OCI-M2 (cell line): ENCODE results near the gene SEL1L2.

Experiments used
- DNase-seq: peaks from one replicate; lab custom pipeline; 2025; ENCODE audit not compliant: unreplicated experiment; lab: John Stamatoyannopoulos, UW

Gene SEL1L2

DNA sequence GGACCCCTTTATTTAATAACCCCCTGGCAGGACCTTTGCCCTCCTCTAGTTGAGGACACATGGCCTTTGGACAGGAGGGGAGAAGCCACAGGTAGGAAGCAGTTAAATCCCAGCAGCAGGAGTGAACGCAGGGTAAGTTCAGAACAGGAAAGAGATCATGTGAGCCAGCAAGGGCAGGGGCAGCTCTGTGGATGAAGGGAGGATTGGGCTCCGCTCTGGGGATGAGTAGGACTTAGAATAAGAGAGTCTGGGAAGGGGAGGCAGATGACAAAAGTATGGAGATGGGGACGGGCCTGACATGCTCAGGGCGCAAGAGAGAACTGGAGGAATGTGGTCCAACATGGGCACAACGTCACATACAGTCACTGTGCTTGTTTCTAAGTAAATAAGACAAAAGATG lies 116.6 kb downstream of the SEL1L2 start:
- no peak for DNase-seq

DNA sequence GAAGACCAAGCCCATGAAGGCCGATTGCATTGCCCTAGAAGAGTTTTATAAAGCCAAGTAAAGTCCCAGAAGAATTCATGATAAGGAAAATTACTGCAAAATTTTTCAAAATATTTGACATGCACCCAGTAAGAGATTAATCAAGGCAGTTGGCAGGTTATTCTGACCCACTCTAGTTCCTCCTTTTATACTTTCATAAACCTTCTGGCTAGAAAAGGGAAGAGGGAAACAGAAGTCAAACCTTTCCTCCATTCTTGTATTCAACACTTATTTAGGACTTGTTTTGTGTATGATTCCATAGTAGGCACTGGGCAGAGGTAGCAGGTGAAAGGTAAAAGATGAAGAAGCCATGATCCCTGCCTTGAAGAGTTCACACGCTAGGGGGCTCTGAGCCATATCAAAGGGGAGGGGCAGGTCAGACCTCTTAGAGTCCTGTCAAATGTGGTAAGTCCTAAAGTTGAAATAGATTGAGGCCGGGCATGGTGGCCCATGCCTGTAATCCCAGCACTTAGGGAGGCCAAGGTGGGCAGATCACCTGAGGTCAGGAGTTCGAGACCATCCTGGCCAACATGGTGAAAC lies 120.2 kb downstream of the SEL1L2 start:
- no peak for DNase-seq

DNA sequence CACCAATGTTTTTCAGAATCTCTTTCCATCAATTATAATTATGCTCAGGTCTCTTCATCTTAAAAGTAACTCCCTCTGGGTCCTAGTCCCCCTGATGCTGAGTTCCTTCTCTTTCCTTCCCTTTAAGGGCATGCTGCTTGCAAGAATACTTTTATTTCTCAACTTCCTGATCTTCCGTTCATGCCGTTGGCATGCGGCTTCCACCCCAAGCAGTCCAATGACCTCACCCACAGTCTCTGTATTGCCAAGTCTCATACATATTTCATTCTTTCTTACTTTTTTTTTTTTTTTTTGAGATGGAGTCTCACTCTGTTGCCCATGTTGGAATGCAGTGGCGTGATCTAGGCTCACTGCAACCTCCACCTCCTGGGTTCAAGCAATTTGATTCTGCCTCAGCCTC lies 122.1 kb downstream of the SEL1L2 start:
- DNase-seq: no peak

DNA sequence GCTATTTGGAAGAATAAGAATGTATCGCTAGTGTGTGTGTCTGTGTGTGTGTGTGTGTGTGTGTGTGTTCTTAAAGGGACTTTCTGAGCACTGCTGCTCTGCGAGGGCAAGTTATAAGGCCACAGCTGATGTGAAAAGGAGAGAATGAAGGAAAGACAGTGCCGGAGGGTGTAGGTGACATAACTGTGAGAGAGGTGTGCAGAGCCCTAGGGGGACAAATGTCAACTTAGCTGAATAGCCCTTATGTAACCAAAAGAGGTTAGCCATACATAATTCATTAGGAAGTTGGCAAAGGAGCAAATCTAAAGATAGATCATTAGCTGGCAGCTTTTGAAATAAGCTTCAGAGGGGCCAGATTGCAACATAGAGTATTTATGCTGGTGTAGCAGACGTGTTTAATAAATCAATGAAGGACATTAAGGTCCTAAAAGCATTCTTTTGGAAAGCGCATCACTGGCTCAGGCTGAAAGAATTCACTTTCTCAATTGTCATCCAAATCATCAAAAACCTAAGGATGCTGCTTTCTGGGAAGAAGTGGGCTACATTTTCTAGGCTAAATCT lies 124.5 kb downstream of the SEL1L2 start:
- DNase-seq: no peak

DNA sequence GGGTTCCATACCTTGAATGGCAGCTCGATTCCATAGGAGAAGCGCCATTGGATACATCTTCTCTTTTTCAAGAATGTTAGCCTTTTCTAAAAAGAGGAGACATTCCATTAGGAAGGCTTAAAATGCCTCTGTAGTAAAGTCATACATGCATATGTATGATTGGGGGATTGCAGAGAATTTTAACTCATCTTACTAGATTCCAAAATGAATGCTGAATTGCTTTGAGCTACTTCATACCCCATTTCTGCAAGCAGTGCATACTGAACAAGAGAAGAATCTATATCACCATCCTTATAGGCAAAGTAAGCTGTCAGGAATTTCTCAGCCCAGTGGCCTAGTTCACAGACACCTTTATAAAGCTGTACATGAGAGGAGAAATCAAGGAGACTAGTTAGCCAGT lies 125.3 kb downstream of the SEL1L2 start:
- no peak for DNase-seq

DNA sequence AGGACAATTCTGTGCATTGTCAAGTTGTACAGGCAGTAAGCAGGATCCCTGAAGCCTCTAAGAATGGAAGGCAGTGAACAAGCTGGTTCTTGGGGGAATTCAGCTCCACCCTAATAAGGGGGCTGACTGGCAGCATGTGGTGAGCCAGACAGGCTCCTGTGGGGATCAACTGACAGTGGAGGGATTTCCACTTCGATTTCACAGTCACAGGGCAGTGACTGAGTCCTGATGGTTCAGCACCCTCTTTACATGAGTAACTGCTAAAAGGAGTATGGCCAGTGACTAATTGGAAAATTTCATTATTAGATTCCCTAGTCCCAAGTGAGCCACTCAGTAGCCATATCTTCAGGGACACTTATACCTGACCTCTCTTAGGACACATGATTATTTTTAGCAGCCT lies 127.2 kb downstream of the SEL1L2 start:
- DNase-seq: no peak

DNA sequence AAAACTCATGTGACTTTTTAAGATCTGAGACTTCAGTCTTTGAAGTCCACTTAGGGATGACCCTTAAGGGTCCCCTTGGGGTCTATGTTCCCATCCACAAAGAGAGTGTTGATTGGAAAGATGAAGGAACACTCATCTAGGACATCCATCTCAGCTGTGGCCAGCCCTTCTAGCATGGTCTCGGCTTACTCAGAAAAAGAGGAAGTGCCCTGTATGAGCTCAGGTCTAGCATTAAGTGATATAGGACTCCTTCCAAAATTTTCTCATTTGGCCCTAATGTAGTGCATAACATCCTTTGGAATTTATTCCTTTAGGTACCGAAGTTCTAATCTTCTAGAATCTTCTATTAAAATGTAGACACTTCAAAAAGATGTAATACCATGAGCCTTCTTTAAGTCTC lies 128.2 kb downstream of the SEL1L2 start:
- DNase-seq: no peak

DNA sequence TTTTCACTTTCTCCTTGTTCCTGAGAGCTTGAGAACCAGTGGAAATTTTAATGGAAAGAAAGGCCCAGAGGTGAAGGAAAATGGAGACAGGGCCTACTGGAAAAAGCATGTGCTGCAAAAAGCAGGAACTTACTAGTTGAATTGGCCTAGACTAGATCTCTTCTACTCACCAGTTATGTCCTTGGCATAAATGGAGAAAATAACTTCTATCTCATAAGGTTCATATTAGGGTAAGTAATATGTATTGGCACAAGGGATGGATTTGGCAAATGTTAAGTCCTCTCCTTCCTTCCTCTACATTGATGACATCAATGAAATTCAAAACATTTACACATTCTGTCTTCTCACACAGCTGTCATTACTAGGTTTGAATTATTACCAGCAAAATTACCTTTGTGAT lies 131.5 kb downstream of the SEL1L2 start:
- DNase-seq: no peak

DNA sequence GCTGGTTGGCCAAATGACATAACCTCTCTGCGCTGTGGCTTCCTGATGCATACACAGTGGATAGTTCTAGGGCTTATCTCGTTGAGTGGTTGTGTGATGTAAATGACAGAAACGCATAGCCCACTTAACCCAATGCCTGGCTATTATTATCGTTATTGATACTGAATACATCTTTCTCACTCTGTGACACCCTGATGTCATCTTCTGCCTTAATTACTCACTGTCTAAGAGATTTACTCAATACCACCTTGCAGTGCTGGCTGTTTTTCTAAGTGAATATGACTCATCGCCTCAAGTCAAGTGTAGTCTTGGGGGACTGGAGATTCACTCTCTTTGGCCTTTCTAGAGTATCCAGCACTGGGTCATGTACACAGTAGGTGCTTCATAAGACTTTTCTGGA lies 132.0 kb downstream of the SEL1L2 start:
- no peak for DNase-seq

DNA sequence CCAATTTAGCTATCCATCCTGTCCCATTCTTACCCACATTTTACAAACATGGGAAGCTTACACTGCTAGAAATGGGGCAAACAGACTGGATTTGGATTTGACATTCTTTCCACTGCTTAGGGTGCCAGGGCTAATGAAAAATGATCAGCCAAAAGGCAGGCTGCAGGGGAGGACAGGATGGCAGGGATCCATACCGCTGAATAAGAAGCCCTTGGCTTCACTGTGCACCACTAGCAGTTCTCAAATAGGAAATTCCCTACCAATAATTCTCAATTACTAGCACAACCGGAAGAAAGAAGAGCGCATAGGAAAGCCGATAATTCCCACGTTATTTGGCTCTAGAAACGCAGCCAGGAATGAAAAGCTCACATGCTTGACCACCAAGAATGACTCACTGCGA lies 132.5 kb downstream of the SEL1L2 start:
- DNase-seq: no peak

DNA sequence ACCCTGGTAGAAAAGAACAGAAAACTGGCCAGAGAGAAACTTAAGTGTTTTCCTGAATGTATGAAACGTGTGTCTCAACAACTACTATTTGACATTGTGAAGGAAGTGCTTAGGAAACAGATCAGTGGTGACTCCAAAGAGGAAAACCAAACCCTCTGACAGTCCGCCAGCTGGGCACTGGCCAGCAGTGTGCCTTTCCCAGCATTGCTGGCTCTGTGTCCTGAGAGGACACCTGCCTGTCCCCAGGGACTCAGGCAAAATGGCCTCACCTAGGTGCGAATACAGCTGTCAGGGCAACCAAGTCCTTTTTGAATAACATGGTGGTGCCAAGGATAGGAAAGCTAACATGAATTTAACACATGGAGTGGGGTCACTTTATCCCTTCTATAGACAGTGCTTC lies 133.1 kb downstream of the SEL1L2 start:
- no peak for DNase-seq

DNA sequence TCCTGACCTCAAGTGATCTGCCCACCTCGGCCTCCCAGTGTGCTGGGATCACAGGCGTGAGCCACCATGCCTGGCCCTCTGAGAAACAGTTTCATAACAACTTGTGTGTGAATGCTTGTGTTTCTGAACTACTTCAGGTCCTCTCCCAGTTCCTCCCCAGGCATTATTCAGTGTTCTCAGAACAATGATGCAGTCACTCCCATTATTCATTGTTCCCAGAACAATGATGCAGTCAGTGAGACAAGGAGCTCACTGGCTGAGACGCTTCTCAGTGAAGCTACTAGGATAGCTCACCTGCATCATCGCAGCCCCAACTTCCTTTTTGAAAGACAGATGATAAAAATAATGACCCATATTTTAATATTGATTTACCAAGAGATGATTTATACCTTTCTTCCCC lies 134.1 kb downstream of the SEL1L2 start:
- DNase-seq: no peak

DNA sequence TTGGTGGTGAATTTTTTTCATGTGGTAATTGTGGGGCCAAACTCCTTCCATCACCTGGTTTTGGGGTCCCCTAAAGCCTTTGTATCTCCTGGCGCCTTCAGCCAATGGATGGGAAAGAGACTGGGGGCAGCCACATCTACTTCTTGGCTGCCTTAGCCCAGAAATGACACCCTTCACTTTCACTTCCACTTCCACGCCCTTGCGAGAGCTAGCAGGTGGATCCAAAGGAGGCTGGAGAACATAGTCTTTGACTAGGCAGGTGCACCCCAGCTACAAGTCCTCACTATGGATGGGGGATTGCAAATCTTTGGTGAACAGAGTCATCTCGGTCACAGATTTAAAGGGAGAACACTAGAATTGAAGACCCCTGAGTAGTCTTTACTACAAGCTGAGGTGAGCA lies 134.8 kb downstream of the SEL1L2 start:
- DNase-seq: no peak

DNA sequence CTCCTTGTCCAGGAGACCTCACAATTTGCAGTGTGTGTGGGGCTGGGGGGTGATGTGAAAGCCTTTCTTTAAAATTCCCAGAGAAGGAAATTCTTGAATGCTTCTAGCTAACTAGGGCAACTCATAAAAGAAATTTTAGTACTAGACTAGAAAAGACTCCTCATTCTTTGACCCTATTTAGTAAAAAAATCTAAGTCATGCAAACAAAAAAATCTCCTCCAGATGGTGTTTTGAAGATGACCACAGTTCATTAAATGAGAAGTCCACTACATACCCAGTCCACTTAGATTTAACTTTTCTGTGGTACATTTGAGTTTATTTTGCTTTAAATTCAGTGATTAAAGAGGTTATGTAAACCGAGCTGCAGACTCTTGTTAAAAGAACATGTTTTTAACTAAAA lies 138.1 kb downstream of the SEL1L2 start:
- DNase-seq: no peak

DNA sequence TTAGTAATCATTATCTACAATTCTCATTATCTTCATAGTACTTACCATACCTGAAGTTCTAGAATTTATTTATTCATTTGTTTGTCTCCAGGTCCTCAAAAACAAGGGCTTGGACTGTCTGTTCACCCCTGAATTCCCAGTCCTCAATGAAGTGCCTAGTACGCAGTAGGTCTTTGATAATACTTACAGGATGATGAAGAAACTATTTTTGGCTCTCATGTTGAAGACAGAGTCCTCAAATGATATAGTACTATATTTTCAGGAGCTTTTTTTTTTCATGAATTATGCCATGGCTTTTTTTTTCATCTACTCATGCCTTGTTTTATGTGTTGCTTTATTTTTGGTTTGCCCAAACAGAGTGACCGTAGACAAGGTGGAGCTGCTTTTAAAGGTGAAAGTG lies 139.1 kb downstream of the SEL1L2 start:
- DNase-seq: no peak

DNA sequence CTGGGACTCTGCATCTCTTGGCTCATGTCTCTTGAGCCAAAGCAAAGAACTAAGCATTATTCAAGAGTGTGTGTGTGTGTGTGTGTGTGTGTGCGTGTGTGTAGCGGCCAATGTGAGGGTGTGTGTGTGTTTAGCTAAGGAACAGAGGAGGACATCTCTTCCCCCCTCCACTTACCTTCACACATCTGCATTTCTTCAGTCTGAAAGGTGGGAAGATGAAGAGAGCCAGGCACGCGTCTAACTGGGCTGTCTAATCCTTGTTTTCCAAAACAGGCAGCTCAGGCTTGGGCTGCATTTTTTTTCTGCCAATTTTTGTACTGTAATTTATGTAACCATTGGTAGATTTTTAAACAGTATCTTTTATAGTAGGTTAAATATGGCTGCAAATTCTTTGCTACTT lies 146.1 kb downstream of the SEL1L2 start:
- no peak for DNase-seq

DNA sequence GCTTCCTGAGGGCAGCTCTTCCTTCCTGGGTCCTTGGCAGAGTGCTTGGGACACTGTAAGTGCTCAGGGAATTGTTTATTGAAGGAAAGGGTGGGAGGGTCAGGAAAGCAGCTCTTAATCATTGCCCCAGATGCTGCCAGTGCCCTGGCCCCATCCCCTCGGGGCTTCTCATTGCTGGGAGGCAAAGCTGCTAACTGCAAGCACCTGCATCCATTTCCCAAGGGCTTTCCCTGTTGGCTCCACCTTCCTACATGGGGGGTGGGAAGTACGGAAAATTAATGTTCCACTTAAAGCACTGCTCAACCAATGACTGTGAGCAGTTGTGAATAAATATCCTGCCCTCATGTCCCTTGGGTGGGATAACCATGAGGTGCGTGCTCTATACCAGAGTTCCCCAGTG lies 149.2 kb downstream of the SEL1L2 start:
- DNase-seq: no peak

DNA sequence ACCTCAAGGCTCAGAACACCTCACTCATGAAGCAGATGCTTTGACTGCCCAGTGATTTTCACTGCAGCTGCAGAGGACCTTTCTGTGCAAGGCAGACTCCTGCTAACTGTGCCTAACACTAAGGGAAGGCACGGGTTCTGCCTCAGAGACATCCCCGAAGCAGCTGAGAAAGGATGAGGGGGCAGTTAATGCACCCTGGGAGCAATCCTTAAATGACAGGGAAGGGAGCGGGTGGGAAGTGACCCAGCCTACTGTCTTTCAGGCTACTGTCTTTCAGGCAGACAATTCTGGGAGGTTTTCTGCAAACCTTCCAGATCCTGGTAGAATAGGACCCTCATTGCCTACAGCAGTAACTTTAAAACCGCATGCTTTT lies 150.3 kb downstream of the SEL1L2 start:
- DNase-seq: no peak

DNA sequence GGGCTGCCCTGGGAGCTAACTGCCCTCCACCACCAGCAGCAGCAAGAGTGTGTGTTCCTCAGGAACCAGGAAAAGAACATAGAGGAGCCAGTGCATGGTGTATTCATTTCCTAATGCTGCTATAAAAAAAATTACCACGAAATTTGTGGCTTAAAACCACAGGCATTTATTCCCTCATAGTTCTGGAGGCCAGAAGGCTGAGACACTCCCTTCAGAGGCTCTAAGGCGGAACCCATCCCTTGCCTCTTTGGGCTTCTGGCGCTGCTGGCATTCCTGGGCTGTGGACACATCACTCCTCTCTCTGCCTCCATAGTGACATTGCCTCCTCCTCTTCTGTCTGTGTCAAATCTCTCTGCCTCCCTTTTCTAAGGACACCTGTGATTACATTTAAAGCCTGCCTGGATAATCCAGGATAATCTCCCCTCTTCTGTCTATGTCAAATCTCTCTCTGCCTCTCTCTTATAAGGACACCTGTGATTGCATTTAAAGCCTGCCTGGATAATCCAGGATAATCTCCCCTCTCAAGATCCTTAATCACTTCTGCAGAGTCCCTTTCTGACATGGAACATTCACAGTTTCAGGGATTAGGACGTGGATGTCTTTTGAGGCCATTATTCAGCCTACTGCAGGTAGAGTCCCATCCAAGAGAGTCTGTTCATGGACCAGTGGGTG lies 150.9 kb downstream of the SEL1L2 start:
- no peak for DNase-seq

DNA sequence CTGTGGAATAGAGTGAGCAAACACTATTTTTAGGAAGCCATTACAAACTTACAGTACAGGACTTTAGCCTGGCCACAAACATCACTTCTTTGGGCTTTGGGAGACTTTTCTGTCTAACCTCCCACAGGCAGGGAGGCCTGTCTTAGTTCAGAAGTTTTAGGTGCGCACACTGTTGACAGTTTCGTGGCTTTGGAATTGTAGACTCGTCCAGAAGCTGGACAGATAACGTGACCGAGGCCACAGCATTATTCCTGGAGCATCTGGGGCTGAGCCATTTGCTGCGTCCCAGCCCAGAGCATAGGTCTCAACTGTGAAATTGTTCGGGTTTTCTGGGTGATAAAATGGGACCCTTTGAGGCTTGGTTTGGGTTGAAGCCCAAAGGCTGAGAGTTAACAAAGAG lies 151.8 kb downstream of the SEL1L2 start:
- DNase-seq: no peak

DNA sequence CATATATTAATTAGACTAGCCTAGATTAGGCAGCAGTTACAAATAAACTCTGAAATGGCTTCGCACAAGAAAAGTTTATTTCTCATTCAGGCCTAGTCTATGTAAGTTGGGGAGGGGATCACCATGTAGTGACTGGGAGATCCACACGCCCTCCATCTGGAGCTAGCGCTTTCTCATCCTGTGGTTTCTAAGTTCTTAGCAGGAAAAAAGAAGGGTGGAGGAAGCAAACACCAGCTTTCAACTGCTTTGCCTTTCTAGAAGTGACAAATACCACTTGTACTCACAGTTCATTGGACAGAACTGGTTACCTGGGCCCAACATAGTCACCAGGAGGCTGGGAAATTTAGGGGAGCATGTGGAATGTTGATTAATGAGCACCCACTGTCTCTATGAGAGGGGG lies 158.9 kb downstream of the SEL1L2 start:
- no peak for DNase-seq

DNA sequence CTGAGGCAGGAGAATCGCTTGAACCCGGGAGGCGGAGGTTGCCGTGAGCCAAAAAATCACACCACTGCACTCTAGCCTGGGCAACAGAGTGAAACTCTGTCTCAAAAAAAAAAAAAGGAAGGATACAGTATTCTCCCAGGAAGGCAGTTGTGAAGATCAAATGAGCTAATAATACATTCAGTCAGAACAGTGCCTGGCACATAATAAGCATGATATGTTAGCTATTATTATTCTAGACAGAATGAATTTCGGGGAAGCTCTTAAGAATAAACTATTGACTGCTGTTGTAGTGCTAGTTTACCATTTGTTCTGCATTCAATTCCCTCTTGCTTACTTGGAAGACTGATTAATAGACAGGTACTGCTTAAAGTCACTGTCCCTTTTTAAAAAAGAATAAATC lies 164.9 kb downstream of the SEL1L2 start:
- DNase-seq: no peak

DNA sequence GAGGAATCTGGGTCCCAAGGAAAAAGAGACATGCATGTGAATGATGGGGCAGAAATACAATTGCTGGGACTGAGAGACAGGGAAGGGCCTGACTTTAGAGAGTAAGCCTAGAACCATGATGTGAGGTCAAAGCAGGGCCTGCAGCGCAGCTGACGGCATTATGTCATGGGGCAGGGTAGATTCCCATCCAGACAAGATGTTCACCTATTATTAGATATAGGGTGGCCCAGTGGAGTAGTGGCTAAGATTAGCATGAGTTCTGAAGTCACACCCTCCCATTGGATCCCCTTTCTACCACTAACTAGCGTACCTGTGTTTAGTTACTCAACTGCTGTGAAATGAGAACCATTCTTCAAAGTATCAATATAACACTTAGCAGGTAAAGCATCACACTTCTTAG lies 166.0 kb downstream of the SEL1L2 start:
- no peak for DNase-seq
